ENCODE results near the gene TAF4. TPM values are rescaled to one million over a fixed set of nuclear protein-coding genes. Genes with fewer than 3 reads are reported as not detected.

TAF4 gene
- total RNA-seq, 1 donor from 2014 or later, result 22.2 TPM

DNA sequence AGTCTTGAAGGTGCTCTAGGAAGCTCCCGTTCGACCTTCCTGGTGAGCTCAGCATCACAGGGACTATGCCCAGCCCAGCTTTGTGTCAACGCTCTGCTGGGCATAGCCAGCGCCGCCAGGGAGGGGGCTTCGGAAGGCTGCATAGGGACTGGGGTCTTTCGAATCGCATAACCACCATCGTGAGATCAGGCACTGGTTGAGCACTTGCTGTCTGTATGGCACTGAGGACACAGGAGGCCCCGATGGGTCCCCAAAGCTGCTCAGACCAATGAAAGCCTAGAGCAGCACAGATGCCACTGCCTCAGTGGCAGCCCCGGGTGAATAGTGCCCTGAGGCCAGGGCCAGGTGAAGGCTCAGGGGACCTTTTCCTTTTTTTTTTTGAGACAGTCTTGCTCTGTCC is 96.7 kb downstream of the TAF4 start:
- Mint-ChIP-seq H3K36me3 (peaks cover 14% of the 10 kb centered on the region), H3K4me3 (no peak overlapping the region), H3K27ac (no peak overlapping the region), H3K4me1 (ENCODE audit: unreplicated experiment) (no peaks in the 10 kb centered on the region), H3K9me3 (no peaks in the 10 kb centered on the region), H3K27me3 (no peaks in the 10 kb centered on the region)
- no peak for TF ChIP-seq CTCF (conservative IDR thresholded peaks at IDR 0.05)
- no peak for DNase-seq (ENCODE audit: extremely low spot score, unreplicated experiment)

- Mint-ChIP-seq H3K27me3 (no peaks in the 10 kb centered on the region), H3K4me1 (ENCODE audit: unreplicated experiment) (no peaks in the 10 kb centered on the region), H3K9me3 (no peaks in the 10 kb centered on the region), H3K4me3 (no peak overlapping the region), H3K27ac (peak overlapping the region; percentile 22), H3K36me3 (peaks cover 13% of the 10 kb centered on the region)
- DNase-seq (ENCODE audit: extremely low spot score, unreplicated experiment), result no peak
- no peak for TF ChIP-seq CTCF (conservative IDR thresholded peaks at IDR 0.05)
Measured at GRCh38 chr20:61968036-61968810, 97.5 kb downstream of the TAF4 start.

GRCh38 chr20:61967300-61967699 is 98.4 kb downstream of the TAF4 start:
- Mint-ChIP-seq H3K36me3 (peaks cover 3% of the 10 kb centered on the region), H3K9me3 (no peaks in the 10 kb centered on the region)

DNA sequence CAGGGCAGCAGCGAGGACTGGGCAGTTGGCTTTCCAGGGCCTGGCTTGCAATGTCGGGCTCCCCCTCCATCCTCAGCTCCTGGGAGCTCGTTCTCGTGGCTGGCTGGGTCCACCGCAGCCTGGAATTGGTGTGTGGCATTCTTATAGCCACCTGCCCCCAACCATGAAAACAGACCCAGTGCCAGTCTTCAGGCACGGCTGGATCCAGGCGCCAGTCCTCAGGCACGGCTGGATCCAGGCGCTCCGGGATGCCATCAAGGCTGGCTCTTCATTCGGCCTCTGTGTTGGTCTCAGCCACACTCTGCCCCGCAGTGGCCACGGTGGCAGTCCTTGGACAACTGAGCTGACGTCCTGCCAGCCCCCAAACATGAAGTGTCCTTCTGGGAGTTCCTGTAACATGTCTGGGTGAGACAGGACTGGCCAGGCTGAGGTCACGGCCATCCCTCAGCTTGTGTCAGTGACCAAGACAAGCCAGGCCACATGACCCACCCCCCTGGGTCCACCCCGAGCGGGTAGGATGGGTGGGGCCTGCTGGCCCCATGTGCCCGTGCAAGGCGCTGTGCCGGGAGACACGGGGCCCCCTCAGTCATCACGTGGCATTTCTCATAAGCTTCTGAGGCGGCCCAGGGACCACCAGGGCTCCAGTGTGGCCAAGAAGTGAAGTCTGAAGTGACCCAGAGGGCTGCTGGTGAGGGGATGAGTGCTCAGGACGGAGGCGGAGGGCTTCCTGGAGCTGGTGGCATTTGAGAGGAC is 99.0 kb downstream of the TAF4 start:
- H3K4me1 Mint-ChIP-seq (ENCODE audit: unreplicated experiment), result no peaks in the 10 kb centered on the region

More at GRCh38 chr20:61967300-61967699, 98.4 kb downstream of the TAF4 start:
- H3K4me3 Mint-ChIP-seq, result no peak overlapping the region
- no peak for TF ChIP-seq CTCF (conservative IDR thresholded peaks at IDR 0.05)
- no peak for DNase-seq (ENCODE audit: extremely low spot score, unreplicated experiment)
- H3K4me1 Mint-ChIP-seq (ENCODE audit: unreplicated experiment), result no peaks in the 10 kb centered on the region
- H3K27me3 Mint-ChIP-seq, result no peaks in the 10 kb centered on the region
- H3K27ac Mint-ChIP-seq, result no peak overlapping the region

More for the DNA sequence above, 99.0 kb downstream of the TAF4 start:
- H3K27ac Mint-ChIP-seq, result no peak overlapping the region
- no peak for TF ChIP-seq CTCF (conservative IDR thresholded peaks at IDR 0.05)
- peak; percentile 64 for DNase-seq (ENCODE audit: extremely low spot score, unreplicated experiment)
- no peaks in the 10 kb centered on the region for H3K27me3 Mint-ChIP-seq
- no peak overlapping the region for H3K4me3 Mint-ChIP-seq
- H3K9me3 Mint-ChIP-seq, result no peaks in the 10 kb centered on the region
- no peaks in the 10 kb centered on the region for H3K36me3 Mint-ChIP-seq
